ENCODE data around the gene PIM2. TPM values are rescaled to one million over a fixed set of nuclear protein-coding genes. Genes with fewer than 3 reads are reported as not detected.

The PIM2 gene
- total RNA-seq, 1 experiment from 2014 or later = 25.6 TPM

DNA sequence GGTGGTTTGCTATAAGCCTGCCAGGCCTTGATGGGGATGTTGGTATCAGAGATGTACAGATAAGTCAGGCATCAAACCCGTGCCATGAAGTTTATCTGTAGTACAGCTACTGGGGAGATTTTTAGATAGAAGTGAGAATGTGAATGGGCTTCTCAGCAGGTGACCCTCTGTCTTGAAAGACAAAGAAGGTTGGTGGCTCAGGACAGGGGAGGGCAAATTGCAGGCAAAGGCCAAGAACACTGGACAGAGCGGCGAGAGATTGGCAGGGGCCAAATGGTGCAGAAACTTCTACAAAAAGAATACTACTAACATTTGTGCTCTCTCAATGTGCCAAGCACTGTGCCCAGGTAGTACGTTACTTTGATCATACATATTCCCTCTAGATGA lies 1.9 kb upstream of the PIM2 start:
- intact Hi-C loops (cut with micrococcal nuclease) = no loop called here
- ChIA-PET POLR2A (ENCODE audit: unreplicated experiment) (no interaction called here), CTCF (no interaction called here)
- Histone ChIP-seq H3F3A (ENCODE audit: low read length, unreplicated experiment) (no peaks in the 10 kb centered on the region), H3K36me3 (ENCODE audit: low read depth, low read length) (peaks cover 9% of the 10 kb centered on the region; the same call in 1 of the 2 replicates), H3K4me2 (ENCODE audit: low read length) (no peak overlapping the region), H2AFZ (ENCODE audit: low read length) (no peak overlapping the region), H3K27ac (ENCODE audit: low read length) (no peak overlapping the region), H3K4me3 (ENCODE audit: low read length) (no peak overlapping the region), H3K27me3 (ENCODE audit: low read length) (no peaks in the 10 kb centered on the region), H3K9me2 (replicated peaks; ENCODE audit: low read length) (no peaks in the 10 kb centered on the region), H3K4me1 (ENCODE audit: insufficient read depth, low read length) (peaks cover 13% of the 10 kb centered on the region), H4K20me1 (ENCODE audit: low read length) (no peaks in the 10 kb centered on the region), H3K9ac (ENCODE audit: low read length) (no peak overlapping the region), H3K79me2 (ENCODE audit: low read length) (peaks cover 21% of the 10 kb centered on the region), H3K9me3 (ENCODE audit: low read length) (no peaks in the 10 kb centered on the region)
- BruUV-seq (replicated peaks) = no TSS peak
- DNase-seq (no peak), ATAC-seq (no peak)
- TF ChIP-seq EZH2 (IDR thresholded peaks at IDR 0.05; ENCODE audit: low read length, unreplicated experiment) (no peak), EZH2phosphoT487 (IDR thresholded peaks at IDR 0.05; ENCODE audit: borderline replicate concordance, low read length) (no peak)
- TF ChIP-seq, protein P1, sequence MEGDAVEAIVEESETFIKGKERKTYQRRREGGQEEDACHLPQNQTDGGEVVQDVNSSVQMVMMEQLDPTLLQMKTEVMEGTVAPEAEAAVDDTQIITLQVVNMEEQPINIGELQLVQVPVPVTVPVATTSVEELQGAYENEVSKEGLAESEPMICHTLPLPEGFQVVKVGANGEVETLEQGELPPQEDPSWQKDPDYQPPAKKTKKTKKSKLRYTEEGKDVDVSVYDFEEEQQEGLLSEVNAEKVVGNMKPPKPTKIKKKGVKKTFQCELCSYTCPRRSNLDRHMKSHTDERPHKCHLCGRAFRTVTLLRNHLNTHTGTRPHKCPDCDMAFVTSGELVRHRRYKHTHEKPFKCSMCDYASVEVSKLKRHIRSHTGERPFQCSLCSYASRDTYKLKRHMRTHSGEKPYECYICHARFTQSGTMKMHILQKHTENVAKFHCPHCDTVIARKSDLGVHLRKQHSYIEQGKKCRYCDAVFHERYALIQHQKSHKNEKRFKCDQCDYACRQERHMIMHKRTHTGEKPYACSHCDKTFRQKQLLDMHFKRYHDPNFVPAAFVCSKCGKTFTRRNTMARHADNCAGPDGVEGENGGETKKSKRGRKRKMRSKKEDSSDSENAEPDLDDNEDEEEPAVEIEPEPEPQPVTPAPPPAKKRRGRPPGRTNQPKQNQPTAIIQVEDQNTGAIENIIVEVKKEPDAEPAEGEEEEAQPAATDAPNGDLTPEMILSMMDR (conservative IDR thresholded peaks at IDR 0.05; ENCODE audit: low read depth, low read length) = no peak

GRCh38 chrX:48919947-48920717 lies 1.3 kb upstream of the PIM2 start:
- peaks cover 9% of the 10 kb centered on the region; the same call in 1 of the 2 replicates for H3K36me3 ChIP-seq (ENCODE audit: low read depth, low read length)
- ChIA-PET CTCF (no interaction called here), POLR2A (ENCODE audit: unreplicated experiment) (no interaction called here)
- H3K4me1 ChIP-seq (ENCODE audit: insufficient read depth, low read length) = peaks cover 13% of the 10 kb centered on the region
- no peaks in the 10 kb centered on the region for H3K9me2 ChIP-seq (replicated peaks; ENCODE audit: low read length)
- H2AFZ ChIP-seq (ENCODE audit: low read length) = no peak overlapping the region
- no peaks in the 10 kb centered on the region for H3F3A ChIP-seq (ENCODE audit: low read length, unreplicated experiment)
- H4K20me1 ChIP-seq (ENCODE audit: low read length) = no peaks in the 10 kb centered on the region
- H3K79me2 ChIP-seq (ENCODE audit: low read length) = peaks cover 27% of the 10 kb centered on the region
- DNase-seq (no peak), ATAC-seq (peak; percentile 2; the same call in 1 of the 2 replicates)
- no peak overlapping the region for H3K9ac ChIP-seq (ENCODE audit: low read length)
- TF ChIP-seq EZH2phosphoT487 (IDR thresholded peaks at IDR 0.05; ENCODE audit: borderline replicate concordance, low read length) (no peak), EZH2 (IDR thresholded peaks at IDR 0.05; ENCODE audit: low read length, unreplicated experiment) (no peak)
- TF ChIP-seq, protein P1 (conservative IDR thresholded peaks at IDR 0.05; ENCODE audit: low read depth, low read length) = no peak
- no peaks in the 10 kb centered on the region for H3K9me3 ChIP-seq (ENCODE audit: low read length)
- intact Hi-C loops (cut with micrococcal nuclease) = loop anchor here (1.0 to 5.0 kb wide), 3 partner anchors 37 to 158 kb away; partner anchors contain the start of genes GLOD5 and OTUD5
- H3K4me3 ChIP-seq (ENCODE audit: low read length) = peak overlapping the region; percentile 90; the same call in 1 of the 2 replicates
- no peaks in the 10 kb centered on the region for H3K27me3 ChIP-seq (ENCODE audit: low read length)
- H3K27ac ChIP-seq (ENCODE audit: low read length) = no peak overlapping the region
- H3K4me2 ChIP-seq (ENCODE audit: low read length) = peak overlapping the region; percentile 98
- no TSS peak for BruUV-seq (replicated peaks)

DNA sequence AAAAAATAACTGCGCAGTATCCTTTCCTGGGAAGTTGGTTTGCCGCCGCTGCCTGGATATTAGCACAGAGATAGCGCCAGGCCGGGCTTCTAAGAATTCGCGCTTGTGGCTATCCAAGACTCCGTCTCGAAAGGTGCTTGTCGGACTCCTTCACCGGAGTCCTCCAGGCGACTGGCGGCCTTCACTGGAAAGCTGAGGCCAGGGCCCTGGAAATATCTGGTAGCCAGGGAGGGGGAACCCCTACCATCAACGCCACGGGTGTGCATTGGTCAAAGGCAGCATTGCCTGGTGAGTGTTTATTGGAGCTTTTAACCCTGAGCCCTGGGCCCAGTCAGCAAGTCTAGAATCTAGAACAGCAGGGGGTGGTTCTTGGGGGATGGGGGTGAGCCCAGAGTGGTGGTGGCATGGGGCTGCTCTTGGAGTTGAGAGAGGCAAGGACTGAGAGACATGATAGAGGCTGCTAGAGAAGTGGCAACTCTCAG lies 577 bp upstream of the PIM2 start:
- Histone ChIP-seq H3F3A (ENCODE audit: low read length, unreplicated experiment) (no peaks in the 10 kb centered on the region), H3K9me2 (replicated peaks; ENCODE audit: low read length) (no peaks in the 10 kb centered on the region), H3K9me3 (ENCODE audit: low read length) (no peaks in the 10 kb centered on the region), H3K36me3 (ENCODE audit: low read depth, low read length) (peaks cover 14% of the 10 kb centered on the region; the same call in 1 of the 2 replicates), H3K79me2 (ENCODE audit: low read length) (peaks cover 29% of the 10 kb centered on the region), H3K4me1 (ENCODE audit: insufficient read depth, low read length) (peaks cover 13% of the 10 kb centered on the region), H3K9ac (ENCODE audit: low read length) (peak overlapping the region; percentile 8; the same call in 1 of the 2 replicates), H3K4me2 (ENCODE audit: low read length) (peak overlapping the region; percentile 98), H3K4me3 (ENCODE audit: low read length) (peak overlapping the region; percentile 90), H4K20me1 (ENCODE audit: low read length) (no peaks in the 10 kb centered on the region), H3K27me3 (ENCODE audit: low read length) (no peaks in the 10 kb centered on the region), H3K27ac (ENCODE audit: low read length) (no peak overlapping the region), H2AFZ (ENCODE audit: low read length) (peak overlapping the region; percentile 57)
- BruUV-seq (replicated peaks) = no TSS peak
- intact Hi-C loops (cut with micrococcal nuclease) = loop anchor here (1.0 to 5.0 kb wide), 3 partner anchors 38 to 157 kb away; partner anchors contain the start of genes GLOD5 and OTUD5
- DNase-seq = no peak
- TF ChIP-seq EZH2 (IDR thresholded peaks at IDR 0.05; ENCODE audit: low read length, unreplicated experiment) = no peak
- no peak for TF ChIP-seq EZH2phosphoT487 (IDR thresholded peaks at IDR 0.05; ENCODE audit: borderline replicate concordance, low read length)
- TF ChIP-seq, protein P1 (conservative IDR thresholded peaks at IDR 0.05; ENCODE audit: low read depth, low read length) = no peak
- POLR2A ChIA-PET (ENCODE audit: unreplicated experiment) = no interaction called here
- ATAC-seq = peak; percentile 25
- CTCF ChIA-PET = no interaction called here

All from PC-3 (cell line).